Neural progenitor cell (in vitro differentiated cells): Measurements from ENCODE around the gene SMARCB1.

Experiments used
- CTCF ChIP-seq: fragments of 200-600 bp; sonication (generic); IDR thresholded peaks from 2 replicates; pipeline ENCODE4 v1.5.1; 2017; ENCODE audit warnings: antibody characterized with exemption, mild to moderate bottlenecking
- EZH2 ChIP-seq: fragments of 200-600 bp; sonication (generic); IDR thresholded peaks from 2 replicates; pipeline ENCODE4 v1.6.1; 2017; ENCODE audit warnings: antibody characterized with exemption, mild to moderate bottlenecking, moderate library complexity
- EZH2phosphoT487 ChIP-seq: fragments of 200-600 bp; sonication (generic); IDR thresholded peaks from 2 replicates; pipeline ENCODE4 v1.6.1; 2017; ENCODE audit warnings: antibody characterized with exemption

GRCh38 chr22:23787910-23788309 is 1.1 kb downstream of the SMARCB1 start:
- TF ChIP-seq CTCF = no peak
- no peak for TF ChIP-seq EZH2
- TF ChIP-seq EZH2phosphoT487 = no peak
